ENCODE measurements around the gene CRB2. TPM values are rescaled to one million over a fixed set of nuclear protein-coding genes. Genes with fewer than 3 reads are reported as not detected.

Gene CRB2
- total RNA-seq, 1 experiment from 2014 or later, result 3.6 TPM

DNA sequence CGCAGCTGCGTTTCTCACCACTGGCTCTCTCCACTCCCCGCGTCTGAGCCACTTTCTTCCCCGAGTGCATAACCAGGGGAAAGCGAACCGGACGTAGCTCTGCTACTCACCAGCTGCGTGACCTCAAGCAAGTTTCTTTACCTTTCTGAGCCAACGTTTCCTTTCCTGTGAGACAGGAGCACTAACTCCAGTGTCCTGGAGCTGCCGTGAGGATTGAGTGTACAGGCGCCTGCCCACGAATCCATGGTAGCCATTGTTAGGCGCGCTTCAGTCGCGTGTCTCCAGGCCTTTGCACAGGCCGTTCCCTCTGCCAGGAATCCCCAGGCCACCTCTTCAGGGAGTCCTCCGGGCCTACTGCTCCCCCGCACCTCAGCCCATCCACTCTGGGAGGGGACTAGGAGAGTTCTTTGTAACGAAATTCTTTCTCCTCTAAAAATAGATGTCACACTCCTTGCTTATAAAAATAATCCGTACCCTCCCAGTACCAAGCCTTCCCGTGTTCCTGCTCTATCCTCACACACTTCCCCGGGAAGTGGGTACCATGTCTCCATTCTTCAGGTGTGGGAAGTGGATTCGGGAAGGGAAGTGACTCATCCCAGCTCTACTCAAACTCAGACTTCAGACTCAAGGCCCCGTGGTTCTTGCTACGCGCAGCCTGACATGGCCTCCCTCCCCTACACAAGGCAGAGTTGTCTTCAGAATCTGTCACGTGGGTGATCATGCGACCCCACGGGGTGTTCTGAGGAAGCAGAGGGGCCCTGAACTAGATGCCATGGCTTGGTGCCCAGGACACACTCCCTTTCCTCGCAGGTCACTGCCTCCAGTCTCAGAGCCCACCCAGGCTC lies 16.1 kb upstream of the CRB2 start:
- H3K9me3 Mint-ChIP-seq, result no peaks in the 10 kb centered on the region
- H3K4me3 Mint-ChIP-seq, result no peak overlapping the region
- H3K79me2 ChIP-seq (ENCODE audit: insufficient read depth, low read length), result no peaks in the 10 kb centered on the region
- TF ChIP-seq, protein P1, sequence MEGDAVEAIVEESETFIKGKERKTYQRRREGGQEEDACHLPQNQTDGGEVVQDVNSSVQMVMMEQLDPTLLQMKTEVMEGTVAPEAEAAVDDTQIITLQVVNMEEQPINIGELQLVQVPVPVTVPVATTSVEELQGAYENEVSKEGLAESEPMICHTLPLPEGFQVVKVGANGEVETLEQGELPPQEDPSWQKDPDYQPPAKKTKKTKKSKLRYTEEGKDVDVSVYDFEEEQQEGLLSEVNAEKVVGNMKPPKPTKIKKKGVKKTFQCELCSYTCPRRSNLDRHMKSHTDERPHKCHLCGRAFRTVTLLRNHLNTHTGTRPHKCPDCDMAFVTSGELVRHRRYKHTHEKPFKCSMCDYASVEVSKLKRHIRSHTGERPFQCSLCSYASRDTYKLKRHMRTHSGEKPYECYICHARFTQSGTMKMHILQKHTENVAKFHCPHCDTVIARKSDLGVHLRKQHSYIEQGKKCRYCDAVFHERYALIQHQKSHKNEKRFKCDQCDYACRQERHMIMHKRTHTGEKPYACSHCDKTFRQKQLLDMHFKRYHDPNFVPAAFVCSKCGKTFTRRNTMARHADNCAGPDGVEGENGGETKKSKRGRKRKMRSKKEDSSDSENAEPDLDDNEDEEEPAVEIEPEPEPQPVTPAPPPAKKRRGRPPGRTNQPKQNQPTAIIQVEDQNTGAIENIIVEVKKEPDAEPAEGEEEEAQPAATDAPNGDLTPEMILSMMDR (conservative IDR thresholded peaks at IDR 0.05), result no peak
- H3K79me1 ChIP-seq (ENCODE audit: insufficient read depth, low read depth, low read length, poor library complexity, severe bottlenecking), result no peaks in the 10 kb centered on the region
- no peak overlapping the region for H3K23ac ChIP-seq (ENCODE audit: insufficient read length, low read depth, low read length)
- H4K8ac ChIP-seq (replicated peaks; ENCODE audit: insufficient read length, low read depth, low read length), result no peak overlapping the region
- no peak overlapping the region for H3K4me2 ChIP-seq (ENCODE audit: insufficient read depth, insufficient read length, low read length)
- no peak overlapping the region for H3K18ac ChIP-seq (ENCODE audit: insufficient read length, low read depth, low read length)
- no peak overlapping the region for H3T11ph ChIP-seq (ENCODE audit: low read length)
- DNase-seq, result no peak
- no peak overlapping the region for H3K9ac ChIP-seq (ENCODE audit: extremely low read depth, insufficient read length, low read length)
- no peak overlapping the region for H2AK5ac ChIP-seq (ENCODE audit: insufficient read length, low read length)
- H2BK15ac ChIP-seq (ENCODE audit: low read depth, low read length), result 0 out of 2 replicates have a peak overlapping the region, but pooled peaks have one; percentile 53
- no peak overlapping the region for H4K91ac ChIP-seq (ENCODE audit: insufficient read length, low read depth, low read length)
- no peak overlapping the region for H2BK12ac ChIP-seq (ENCODE audit: insufficient read length, low read depth, low read length)
- H2BK20ac ChIP-seq (ENCODE audit: low read depth, low read length, poor library complexity, severe bottlenecking), result no peak overlapping the region
- peak overlapping the region; percentile 40; the same call in 1 of the 2 replicates for H3K14ac ChIP-seq (ENCODE audit: insufficient read depth, low read length)
- no peaks in the 10 kb centered on the region for H3K23me2 ChIP-seq (ENCODE audit: insufficient read length, low read depth, low read length, poor library complexity, severe bottlenecking)
- no peak overlapping the region for H3K27ac ChIP-seq (ENCODE audit: insufficient read length, low read depth, low read length)
- H3K9me3 ChIP-seq (ENCODE audit: control insufficient read depth, low read depth, low read length), result no peaks in the 10 kb centered on the region
- no peaks in the 10 kb centered on the region; the same call in 1 of the 2 replicates for H3K27me3 Mint-ChIP-seq (ENCODE audit: low read depth)
- no CpG with 5 or more reads among the region's 32 CpGs for WGBS (ENCODE audit: extremely low coverage, insufficient read length, low lambda C conversion rate)
- peaks cover 2% of the 10 kb centered on the region; the same call in 1 of the 2 replicates for H3K4me1 ChIP-seq (ENCODE audit: insufficient read depth, low read length)
- H2BK120ac ChIP-seq (ENCODE audit: low read depth, low read length, poor library complexity, severe bottlenecking), result no peak overlapping the region
- H3K27ac Mint-ChIP-seq, result peak overlapping the region in 1 of 3 experiments; percentile 27; a peak in 5 of 7 replicates
- no peak overlapping the region for H3K56ac ChIP-seq (ENCODE audit: insufficient read length, low read depth, low read length)
- no peak overlapping the region for H2AFZ ChIP-seq (ENCODE audit: low read length)
- peaks cover 27 to 34% of the 10 kb centered on the region in 2 experiments for H3K4me1 Mint-ChIP-seq
- H4K20me1 ChIP-seq (ENCODE audit: control insufficient read depth, insufficient read depth, insufficient read length), result no peaks in the 10 kb centered on the region
- no peaks in the 10 kb centered on the region for H3K27me3 ChIP-seq (ENCODE audit: insufficient read depth, low read length)
- no peak overlapping the region for H4K5ac ChIP-seq (ENCODE audit: insufficient read length, low read depth, low read length)
- H3K36me3 Mint-ChIP-seq (ENCODE audit: insufficient read depth in 1 of 3, low read depth in 3 of 3), result no peaks in the 10 kb centered on the region
- H3K4ac ChIP-seq (ENCODE audit: low read depth, low read length), result no peak overlapping the region
- H2BK5ac ChIP-seq (ENCODE audit: insufficient read length, low read length), result no peak overlapping the region

All from H9 (cell line).